DLD1 (cell line): ENCODE measurements around the gene FASTK.

Experiments used
- in situ Hi-C: cut with HindIII; loops from 2 replicates; pipeline ENCODE4 v1.10.0; 2017; ENCODE audit warnings: low sequenced_read_pairs

FASTK gene

GRCh38 chr7:151118108-151119054 lies 37.8 kb upstream of the FASTK start:
- in situ Hi-C loops: no loop called here

- in situ Hi-C loops: no loop called here
These were observed 37.0 kb upstream of the FASTK start for GRCh38 chr7:151117565-151117964.

GRCh38 chr7:151116603-151117440 lies 36.2 kb upstream of the FASTK start:
- in situ Hi-C loops: no loop called here

- in situ Hi-C loops: no loop called here
These were observed 35.3 kb upstream of the FASTK start for GRCh38 chr7:151115836-151116418.

- in situ Hi-C loops: no loop called here
These were observed 34.7 kb upstream of the FASTK start for GRCh38 chr7:151115121-151115835.

GRCh38 chr7:151114151-151115090 lies 33.8 kb upstream of the FASTK start:
- in situ Hi-C loops: no loop called here

- in situ Hi-C loops: no loop called here
These were observed 32.9 kb upstream of the FASTK start for GRCh38 chr7:151113344-151114150.

- in situ Hi-C loops: no loop called here
These were observed 30.5 kb upstream of the FASTK start for GRCh38 chr7:151110941-151111645.

GRCh38 chr7:151110236-151110940 lies 29.8 kb upstream of the FASTK start:
- in situ Hi-C loops: no loop called here

GRCh38 chr7:151109094-151110048 lies 28.8 kb upstream of the FASTK start:
- in situ Hi-C loops: no loop called here

GRCh38 chr7:151107882-151108281 lies 27.3 kb upstream of the FASTK start:
- in situ Hi-C loops: no loop called here

GRCh38 chr7:151104411-151105235 lies 24.0 kb upstream of the FASTK start:
- in situ Hi-C loops: no loop called here

- in situ Hi-C loops: no loop called here
These were observed 23.4 kb upstream of the FASTK start for GRCh38 chr7:151103973-151104372.

GRCh38 chr7:151102991-151103390 lies 22.4 kb upstream of the FASTK start:
- in situ Hi-C loops: no loop called here

GRCh38 chr7:151101621-151102396 lies 21.2 kb upstream of the FASTK start:
- in situ Hi-C loops: no loop called here
